CD4-positive, alpha-beta T cell treated with Interleukin-17A for 1 hour (primary cell): ENCODE results near the gene ARIH1.
A peak's percentile ranks its signal among the peaks of the same experiment; 100 is the strongest.
"Not testable (repeated sequence)": the region's sequence is repeated elsewhere in the genome, so short reads cannot be mapped to it uniquely, and the experiment has no call there.

ENCODE experiments used
- DNase-seq: peaks from one replicate; pipeline ENCODE4 v3.0.0-alpha.2; 2020

The ARIH1 gene

GRCh38 chr15:72614810-72615532, 140.8 kb downstream of the ARIH1 start:
- no peak for DNase-seq

GRCh38 chr15:72615533-72616233, 141.6 kb downstream of the ARIH1 start:
- DNase-seq, result peak; percentile 17

- no peak for DNase-seq
These were observed 142.5 kb downstream of the ARIH1 start for GRCh38 chr15:72616491-72617210.

- not testable (repeated sequence) for DNase-seq
These were observed 149.7 kb downstream of the ARIH1 start for GRCh38 chr15:72623854-72624253.

GRCh38 chr15:72626153-72626552, 152.0 kb downstream of the ARIH1 start:
- DNase-seq, result not testable (repeated sequence)

- DNase-seq, result not testable (repeated sequence)
These were observed 154.3 kb downstream of the ARIH1 start for GRCh38 chr15:72628249-72629067.

GRCh38 chr15:72629068-72629570, 155.0 kb downstream of the ARIH1 start:
- not testable (repeated sequence) for DNase-seq

GRCh38 chr15:72636519-72637282, 162.6 kb downstream of the ARIH1 start:
- peak; percentile 64 for DNase-seq

GRCh38 chr15:72639759-72640483, 165.8 kb downstream of the ARIH1 start:
- DNase-seq, result not testable (repeated sequence)

GRCh38 chr15:72642271-72642670, 168.1 kb downstream of the ARIH1 start:
- not testable (repeated sequence) for DNase-seq

- DNase-seq, result not testable (repeated sequence)
These were observed 174.6 kb downstream of the ARIH1 start for GRCh38 chr15:72648631-72649253.
